Measurements from ENCODE around the gene TANC2. TPM values are rescaled to one million over a fixed set of nuclear protein-coding genes. Genes with fewer than 3 reads are reported as not detected.

The TANC2 gene
- total RNA-seq, 8 experiments from 2014 or later: 16.6 to 84.3 (median 48.5) TPM

GRCh38 chr17:62935098-62935497 lies 30.9 kb upstream of the TANC2 start:
- in situ Hi-C loops (cut with MboI; ENCODE audit: low pct_unique_long_range_greater_than_20kb in 2 of 9, low sequenced_read_pairs in 9 of 9, unreplicated experiment in 9 of 9): no loop called here
- ATAC-seq (replicated peaks in 6 of 8): peak in 5 of 8 experiments; percentile 21 to 83 (median 55)
- Histone ChIP-seq H3K4me1 (replicated peaks in 1 of 2) (peaks cover 22 to 24% of the 10 kb centered on the region in 2 donors), H3K4me3 (no peak overlapping the region), H3K27ac (peak overlapping the region in 1 of 2 donors; percentile 22)
- 0 to 82% (median 63%) methylated on average over 1 of the region's 1 CpG; no CpG with 5 or more reads in 1 of the 10 experiments for WGBS, 10 experiments

- WGBS, 10 experiments: 43 to 100% (median 83%) methylated on average over 1 to 2 of the region's 2 CpGs; no CpG with 5 or more reads in 1 of the 10 experiments
- Histone ChIP-seq H3K4me3 (no peak overlapping the region), H3K4me1 (replicated peaks in 1 of 2) (peaks cover 22 to 24% of the 10 kb centered on the region in 2 donors), H3K27ac (peak overlapping the region in 1 of 2 donors; percentile 22)
- in situ Hi-C loops (cut with MboI; ENCODE audit: low pct_unique_long_range_greater_than_20kb in 2 of 9, low sequenced_read_pairs in 9 of 9, unreplicated experiment in 9 of 9): no loop called here
- ATAC-seq (replicated peaks in 6 of 8): peak in 2 of 8 experiments; percentile 2 to 17
Observed at GRCh38 chr17:62935523-62935922, 30.5 kb upstream of the TANC2 start.

GRCh38 chr17:62937606-62938005 lies 28.4 kb upstream of the TANC2 start:
- Histone ChIP-seq H3K4me3 (no peak overlapping the region), H3K27ac (no peak overlapping the region), H3K4me1 (replicated peaks in 1 of 2) (peaks cover 22 to 24% of the 10 kb centered on the region in 2 donors)
- in situ Hi-C loops (cut with MboI; ENCODE audit: low pct_unique_long_range_greater_than_20kb in 2 of 9, low sequenced_read_pairs in 9 of 9, unreplicated experiment in 9 of 9): no loop called here
- ATAC-seq (replicated peaks in 6 of 8): no peak
- WGBS, 10 experiments: 0 to 83% (median 49%) methylated on average over 1 of the region's 1 CpG; no CpG with 5 or more reads in 4 of the 10 experiments

- peaks cover 0 to 5% of the 10 kb centered on the region in 2 donors for H3K4me1 ChIP-seq (replicated peaks in 1 of 2)
- in situ Hi-C loops (cut with MboI; ENCODE audit: low pct_unique_long_range_greater_than_20kb in 2 of 9, low sequenced_read_pairs in 9 of 9, unreplicated experiment in 9 of 9): no loop called here
- H3K27ac ChIP-seq: no peak overlapping the region
- ATAC-seq (replicated peaks in 6 of 8): no peak
- WGBS, 10 experiments: 32 to 100% (median 77%) methylated on average over 1 to 4 of the region's 4 CpGs
- H3K4me3 ChIP-seq: no peak overlapping the region
Observed at GRCh38 chr17:62941358-62941991, 24.6 kb upstream of the TANC2 start.

- no peak for ATAC-seq (replicated peaks in 6 of 8)
- WGBS, 10 experiments: 78 to 100% (median 100%) methylated on average over 1 of the region's 1 CpG; no CpG with 5 or more reads in 1 of the 10 experiments
- no peak overlapping the region for H3K27ac ChIP-seq
- H3K4me1 ChIP-seq (replicated peaks in 1 of 2): peaks cover 0 to 5% of the 10 kb centered on the region in 2 donors
- in situ Hi-C loops (cut with MboI; ENCODE audit: low pct_unique_long_range_greater_than_20kb in 2 of 9, low sequenced_read_pairs in 9 of 9, unreplicated experiment in 9 of 9): no loop called here
- no peak overlapping the region for H3K4me3 ChIP-seq
Observed at GRCh38 chr17:62948370-62948769, 17.7 kb upstream of the TANC2 start.

- WGBS, 10 experiments: 32 to 100% (median 76%) methylated on average over 1 to 3 of the region's 3 CpGs
Observed at GRCh38 chr17:62949036-62949435, 17.0 kb upstream of the TANC2 start.

GRCh38 chr17:62950067-62950466 lies 16.0 kb upstream of the TANC2 start:
- 0 to 85% (median 63%) methylated on average over 1 of the region's 1 CpG; no CpG with 5 or more reads in 5 of the 10 experiments for WGBS, 10 experiments
- ATAC-seq (replicated peaks in 6 of 8): peak in 3 of 8 experiments; percentile 67 to 81 (median 75)

More at GRCh38 chr17:62949036-62949435, 17.0 kb upstream of the TANC2 start:
- H3K4me1 ChIP-seq (replicated peaks in 1 of 2): peaks cover 0 to under 1% of the 10 kb centered on the region in 2 donors
- in situ Hi-C loops (cut with MboI; ENCODE audit: low pct_unique_long_range_greater_than_20kb in 2 of 9, low sequenced_read_pairs in 9 of 9, unreplicated experiment in 9 of 9): no loop called here
- H3K27ac ChIP-seq: no peak overlapping the region
- no peak overlapping the region for H3K4me3 ChIP-seq
- no peak for ATAC-seq (replicated peaks in 6 of 8)

GRCh38 chr17:62955841-62956352 lies 10.1 kb upstream of the TANC2 start:
- no peak overlapping the region for H3K27ac ChIP-seq
- 51 to 100% (median 81%) methylated on average over 1 to 4 of the region's 4 CpGs for WGBS, 10 experiments
- H3K4me1 ChIP-seq (replicated peaks in 1 of 2): no peaks in the 10 kb centered on the region
- ATAC-seq (replicated peaks in 6 of 8): peak in 1 of 8 experiments; percentile 80
- no peak overlapping the region for H3K4me3 ChIP-seq
- in situ Hi-C loops (cut with MboI; ENCODE audit: low pct_unique_long_range_greater_than_20kb in 2 of 9, low sequenced_read_pairs in 9 of 9, unreplicated experiment in 9 of 9): loop anchor here in 5 of 9 experiments (25.0 kb wide), 1 partner anchor 244 kb away; no protein-coding TSS in a partner anchor

More at GRCh38 chr17:62950067-62950466, 16.0 kb upstream of the TANC2 start:
- H3K27ac ChIP-seq: no peak overlapping the region
- no peak overlapping the region for H3K4me3 ChIP-seq
- in situ Hi-C loops (cut with MboI; ENCODE audit: low pct_unique_long_range_greater_than_20kb in 2 of 9, low sequenced_read_pairs in 9 of 9, unreplicated experiment in 9 of 9): loop anchor here in 5 of 9 experiments (25.0 kb wide), 1 partner anchor 238 kb away; no protein-coding TSS in a partner anchor
- no peaks in the 10 kb centered on the region for H3K4me1 ChIP-seq (replicated peaks in 1 of 2)

- in situ Hi-C loops (cut with MboI; ENCODE audit: low pct_unique_long_range_greater_than_20kb in 2 of 9, low sequenced_read_pairs in 9 of 9, unreplicated experiment in 9 of 9): loop anchor here in 8 of 9 experiments (10.0 to 25.0 kb wide), 2 partner anchors 251 to 258 kb away; no protein-coding TSS in a partner anchor
- no peak overlapping the region for H3K27ac ChIP-seq
- WGBS, 10 experiments: 0 to 100% (median 60%) methylated on average over 2 to 3 of the region's 3 CpGs; no CpG with 5 or more reads in 1 of the 10 experiments
- no peak overlapping the region for H3K4me3 ChIP-seq
- no peak for ATAC-seq (replicated peaks in 6 of 8)
- peaks cover 7 to 10% of the 10 kb centered on the region in 2 donors for H3K4me1 ChIP-seq (replicated peaks in 1 of 2)
Observed at GRCh38 chr17:62963296-62963695, 2.7 kb upstream of the TANC2 start.

- ATAC-seq (replicated peaks in 6 of 8): no peak
Observed at GRCh38 chr17:62964506-62964905, 1.5 kb upstream of the TANC2 start.

GRCh38 chr17:62965174-62965685 lies 805 bp upstream of the TANC2 start:
- WGBS, 10 experiments: 63 to 100% (median 79%) methylated on average over 1 to 16 of the region's 19 CpGs
- peaks cover 9 to 14% of the 10 kb centered on the region in 2 donors for H3K4me1 ChIP-seq (replicated peaks in 1 of 2)
- ATAC-seq (replicated peaks in 6 of 8): no peak
- H3K27ac ChIP-seq: peak overlapping the region; percentile 80 to 93
- peak overlapping the region; percentile 57 to 96 (median 73) for H3K4me3 ChIP-seq
- in situ Hi-C loops (cut with MboI; ENCODE audit: low pct_unique_long_range_greater_than_20kb in 2 of 9, low sequenced_read_pairs in 9 of 9, unreplicated experiment in 9 of 9): loop anchor here in 8 of 9 experiments (10.0 to 25.0 kb wide), 2 partner anchors 253 to 260 kb away; no protein-coding TSS in a partner anchor

More at GRCh38 chr17:62964506-62964905, 1.5 kb upstream of the TANC2 start:
- no peak overlapping the region for H3K27ac ChIP-seq
- in situ Hi-C loops (cut with MboI; ENCODE audit: low pct_unique_long_range_greater_than_20kb in 2 of 9, low sequenced_read_pairs in 9 of 9, unreplicated experiment in 9 of 9): loop anchor here in 8 of 9 experiments (10.0 to 25.0 kb wide), 2 partner anchors 252 to 260 kb away; no protein-coding TSS in a partner anchor
- H3K4me3 ChIP-seq: no peak overlapping the region
- peaks cover 9 to 10% of the 10 kb centered on the region in 2 donors for H3K4me1 ChIP-seq (replicated peaks in 1 of 2)
- 57 to 100% (median 86%) methylated on average over 1 to 4 of the region's 4 CpGs for WGBS, 10 experiments

- WGBS, 10 experiments: 0 to 17% (median 0%) methylated on average over 1 to 14 of the region's 80 CpGs; no CpG with 5 or more reads in 2 of the 10 experiments
- peak overlapping the region; percentile 80 to 93 for H3K27ac ChIP-seq
- ATAC-seq (replicated peaks in 6 of 8): peak; percentile 2 to 69 (median 8)
Observed at GRCh38 chr17:62966426-62967204, 580 bp downstream of the TANC2 start.

More at GRCh38 chr17:62966426-62967204, 580 bp downstream of the TANC2 start:
- in situ Hi-C loops (cut with MboI; ENCODE audit: low pct_unique_long_range_greater_than_20kb in 2 of 9, low sequenced_read_pairs in 9 of 9, unreplicated experiment in 9 of 9): loop anchor here in 8 of 9 experiments (10.0 to 25.0 kb wide), 2 partner anchors 254 to 262 kb away; no protein-coding TSS in a partner anchor
- peak overlapping the region; percentile 57 to 96 (median 73) for H3K4me3 ChIP-seq
- peaks cover 9 to 17% of the 10 kb centered on the region in 2 donors for H3K4me1 ChIP-seq (replicated peaks in 1 of 2)
